Measurements from ENCODE around the gene KLHDC8A.

- TF ChIP-seq POLR2A (IDR thresholded peaks at IDR 0.05): no peak
- TF ChIP-seq CTCF (IDR thresholded peaks at IDR 0.05): no peak
Measured at GRCh38 chr1:205398586-205398985, 41.9 kb upstream of the KLHDC8A start.
